Right lung (tissue), 10 donors: ENCODE measurements around the gene SMIM24. TPM values are rescaled to one million over a fixed set of nuclear protein-coding genes. Genes with fewer than 3 reads are reported as not detected.
"Not testable (repeated sequence)": the region's sequence is repeated elsewhere in the genome, so short reads cannot be mapped to it uniquely, and the experiment has no call there.

Source experiments
- DNase-seq, 2 donors: peaks; one replicate each; pipeline ENCODE4 v3.0.0-alpha.2; 2013
- long read RNA-seq, 8 donors: transcript quantifications; one replicate each; lab custom pipeline, GENCODE V29; 2026
- polyA plus RNA-seq, 5 donors: library from polyadenylated mRNA; unstranded; fragments of 120-200 nt; gene quantifications; one replicate each; pipeline versions ENCODE4 v1.2.1 to v1.2.3, GENCODE V29; 2013; ENCODE audit warnings: inconsistent platforms in 1 of 5, low replicate concordance in 1 of 5; ENCODE audit not compliant: insufficient read length in 5 of 5, insufficient read depth in 1 of 5

SMIM24 gene
- polyA plus RNA-seq = 1 to 10 TPM in 3 of 5 donors, under 1 TPM in 2; 0.59 to 3.7 (median 1.1) TPM
- long read RNA-seq, donor 1, partial matches to known transcripts = 0 of 3 reads
- long read RNA-seq, donor 1, other reads (novel, unspliced or antisense) = 0 of 3 reads
- long read RNA-seq, donor 2 = 0 reads
- long read RNA-seq, donor 3, partial matches to known transcripts = 0 of 1 reads
- long read RNA-seq, donor 3, other reads (novel, unspliced or antisense) = 0 of 1 reads
- long read RNA-seq, donor 4, partial matches to known transcripts = 0 of 1 reads
- long read RNA-seq, donor 4, other reads (novel, unspliced or antisense) = 0 of 1 reads
- long read RNA-seq, donor 5, partial matches to known transcripts = 0 of 2 reads
- long read RNA-seq, donor 5, other reads (novel, unspliced or antisense) = 0 of 2 reads
- long read RNA-seq, donor 6, partial matches to known transcripts = 0 of 2 reads
- long read RNA-seq, donor 6, other reads (novel, unspliced or antisense) = 0 of 2 reads
- long read RNA-seq, donor 7 = 0 reads
- long read RNA-seq, donor 8 = 0 reads

DNA sequence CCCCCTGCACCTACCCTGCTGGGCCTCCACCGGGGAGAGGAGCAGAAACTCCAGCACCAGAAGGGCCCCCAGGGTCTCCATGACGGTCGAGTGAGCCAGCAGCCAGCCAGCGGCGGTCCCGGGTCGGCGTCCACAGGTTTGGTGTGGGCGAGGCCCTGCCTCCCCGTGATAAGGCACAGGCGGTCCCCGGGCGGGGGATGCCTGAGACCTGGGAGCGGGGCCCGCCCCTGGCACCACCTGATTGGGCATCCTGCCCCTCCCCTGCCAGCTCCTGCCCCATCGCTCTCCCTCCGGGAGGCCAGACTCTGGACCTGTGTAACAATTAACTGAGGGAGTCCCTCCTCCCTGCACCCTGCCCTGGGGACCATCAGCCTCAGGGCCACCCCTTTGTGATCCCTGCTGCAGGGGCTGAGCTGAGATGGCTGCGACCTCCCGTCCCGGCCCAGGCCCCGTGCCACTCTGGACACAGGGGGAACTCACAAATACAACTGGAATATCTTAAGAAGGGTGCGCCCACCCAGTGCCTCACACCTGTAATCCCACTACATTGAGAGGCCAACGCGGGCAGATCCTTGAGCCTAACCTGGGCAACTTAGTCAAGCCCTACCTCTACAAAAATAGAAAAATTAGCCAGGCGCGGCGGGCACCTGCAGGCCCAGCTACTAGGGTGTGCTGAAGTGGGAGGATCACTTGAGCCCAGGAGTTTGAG, at the start of gene SMIM24:
Gene SMIM24, minus strand, starts transcription at position 143 of the 709 bp plus-strand sequence. Its CDS starts 62 bp downstream, at position 81.
- DNase-seq = no peak

- DNase-seq = not testable (repeated sequence)
These were observed 49.0 kb upstream of the SMIM24 start for GRCh38 chr19:3529299-3529698.

DNA sequence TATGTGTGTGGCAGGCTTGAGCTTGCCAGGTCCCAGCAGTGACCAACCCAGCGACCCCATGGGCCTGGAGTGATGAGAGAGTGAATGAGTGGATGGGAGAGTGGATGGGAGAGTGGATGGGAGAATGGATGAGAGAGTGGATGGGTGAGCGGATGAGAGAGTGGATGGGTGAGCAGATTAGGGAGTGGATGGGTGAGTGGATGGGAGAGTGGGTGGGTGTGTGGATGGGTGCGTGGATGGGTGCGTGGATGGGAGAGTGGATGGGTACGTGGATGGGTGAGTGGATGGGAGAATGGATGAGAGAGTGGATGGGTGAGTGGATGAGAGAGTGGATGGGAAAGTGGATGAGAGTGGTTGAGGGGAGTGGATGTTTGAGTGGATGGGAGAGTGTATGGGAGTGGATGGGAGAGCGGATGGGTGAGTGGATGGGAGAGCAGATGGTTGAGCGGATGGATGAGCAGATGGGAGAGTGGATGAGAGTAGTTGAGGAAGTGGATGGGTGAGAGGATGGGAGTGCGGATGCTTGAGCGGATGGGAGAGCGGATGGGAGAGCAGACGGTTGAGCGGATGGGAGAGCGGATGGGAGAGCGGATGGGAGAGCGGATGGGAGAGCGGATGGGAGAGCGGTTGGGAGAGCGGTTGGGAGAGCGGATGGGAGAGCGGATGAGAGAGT, 48.4 kb upstream of the SMIM24 start:
- DNase-seq = no peak

DNA sequence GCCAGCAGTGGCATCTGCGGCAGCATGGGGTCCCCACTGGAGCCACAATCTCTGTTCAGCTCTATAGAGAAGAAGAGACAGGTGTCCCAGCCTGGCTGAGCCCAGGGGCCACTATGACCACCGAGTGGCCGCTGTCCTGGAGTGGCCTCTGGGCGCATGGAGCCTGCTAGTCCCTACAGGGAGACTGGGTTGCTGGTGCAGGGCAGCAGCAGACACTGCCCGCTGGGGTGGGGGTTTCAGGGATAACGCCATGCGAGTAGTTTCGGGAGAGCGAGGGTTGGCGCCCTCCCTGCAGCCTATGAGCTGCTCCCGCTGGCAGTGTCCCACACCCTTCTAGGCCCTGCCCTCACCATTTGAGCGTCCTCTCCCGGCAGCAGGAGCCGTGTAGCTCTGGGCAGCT, 47.8 kb upstream of the SMIM24 start:
- no peak for DNase-seq

- no peak for DNase-seq
These were observed 47.0 kb upstream of the SMIM24 start for GRCh38 chr19:3527238-3527910.

DNA sequence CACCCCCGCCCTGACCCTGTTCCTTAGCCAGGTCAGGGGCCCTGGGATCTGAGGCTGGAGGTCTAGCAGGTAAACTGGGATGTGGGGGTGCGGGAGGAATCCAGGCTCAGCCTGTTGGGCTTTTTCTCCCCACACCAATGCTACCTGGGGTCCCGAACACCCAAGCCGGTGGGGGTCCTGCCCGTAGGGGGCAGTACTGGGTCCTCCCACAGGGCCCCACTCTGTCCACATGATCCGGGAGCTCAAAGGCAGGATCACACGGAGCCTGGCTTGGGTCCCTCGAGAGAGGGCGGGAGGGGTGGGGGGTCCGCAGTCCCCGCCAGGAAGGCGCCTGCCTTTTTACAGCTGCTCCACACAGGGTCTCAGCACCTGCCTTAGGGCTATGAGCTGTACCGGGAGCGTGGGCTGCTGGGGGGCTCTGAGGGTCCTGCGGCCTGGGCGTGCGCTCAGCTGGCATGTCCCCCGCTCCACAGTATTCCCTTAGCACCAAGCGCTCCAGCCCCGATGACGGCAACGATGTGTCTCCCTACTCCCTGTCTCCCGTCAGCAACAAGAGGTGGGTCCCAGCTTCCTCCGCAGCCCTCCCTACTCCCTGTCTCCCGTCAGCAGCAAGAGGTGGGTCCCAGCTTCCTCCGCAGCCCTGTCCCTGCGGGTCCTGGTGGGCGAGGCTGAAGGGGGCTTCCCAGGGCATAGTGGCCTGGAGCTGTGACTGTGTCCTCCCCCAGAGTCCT, 46.3 kb upstream of the SMIM24 start:
- no peak for DNase-seq

DNA sequence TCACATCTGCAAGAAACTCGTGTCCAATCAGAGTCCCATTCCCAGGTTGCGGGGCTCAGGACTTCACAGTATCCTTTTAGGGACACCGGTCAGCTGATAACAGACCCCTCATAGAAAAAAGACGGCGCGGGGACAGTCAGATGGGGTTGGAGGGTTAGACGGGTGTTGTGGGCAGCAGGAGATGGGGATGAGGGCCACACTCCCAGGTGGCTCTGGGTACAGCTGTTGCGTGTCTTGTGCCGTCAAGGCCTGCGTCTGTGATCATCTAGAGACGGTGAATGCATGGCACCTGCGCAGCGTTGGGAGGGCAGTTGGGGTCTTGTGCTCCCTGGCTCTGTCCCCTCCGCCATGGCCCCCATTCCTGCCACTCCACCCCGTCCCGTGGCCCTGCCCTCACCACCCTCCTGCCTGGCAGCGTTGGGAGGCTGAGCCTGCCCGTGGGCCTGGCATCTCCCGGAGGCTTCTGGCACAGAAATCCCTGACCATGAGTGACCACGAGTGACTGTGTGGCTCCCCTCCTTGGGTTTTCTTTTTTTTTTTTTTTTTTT, 44.7 kb upstream of the SMIM24 start:
- no peak for DNase-seq

DNA sequence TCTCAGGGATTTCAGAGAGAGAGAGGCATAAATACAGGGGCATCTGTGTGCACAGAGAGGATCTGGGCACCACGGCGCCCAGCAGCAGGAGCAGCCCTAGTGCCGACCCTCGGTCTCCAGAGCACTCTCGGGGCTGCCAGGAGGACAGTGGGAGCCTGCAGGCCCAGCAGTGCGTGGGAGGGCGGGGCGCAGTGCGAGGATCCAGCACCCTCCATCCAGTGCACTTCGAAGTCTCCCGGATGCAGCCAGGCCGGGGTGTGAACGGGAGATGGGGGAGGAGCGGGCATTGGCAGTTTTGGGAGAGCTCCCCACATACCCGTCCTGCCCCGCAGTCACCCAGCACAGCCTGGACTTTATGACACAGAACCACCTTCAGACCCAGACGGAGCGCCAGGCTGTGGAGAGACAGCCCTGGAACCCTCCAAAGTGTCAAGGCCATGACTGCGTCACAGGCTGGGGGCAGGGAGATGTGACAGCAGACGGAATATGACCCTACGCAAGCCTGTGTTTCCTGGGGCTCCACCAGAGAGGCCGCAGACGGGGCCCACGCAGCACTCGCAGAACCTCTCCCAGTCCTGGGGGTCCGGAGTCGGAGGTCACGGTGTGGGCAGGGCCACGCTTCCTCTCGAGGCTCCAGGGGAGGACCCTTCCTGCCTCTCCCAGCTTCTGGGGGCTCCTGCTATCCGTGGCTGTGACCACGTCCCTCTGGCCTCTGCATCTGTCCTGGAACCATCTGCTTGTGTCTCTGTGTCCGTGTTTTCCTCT, 43.9 kb upstream of the SMIM24 start:
- DNase-seq = no peak

DNA sequence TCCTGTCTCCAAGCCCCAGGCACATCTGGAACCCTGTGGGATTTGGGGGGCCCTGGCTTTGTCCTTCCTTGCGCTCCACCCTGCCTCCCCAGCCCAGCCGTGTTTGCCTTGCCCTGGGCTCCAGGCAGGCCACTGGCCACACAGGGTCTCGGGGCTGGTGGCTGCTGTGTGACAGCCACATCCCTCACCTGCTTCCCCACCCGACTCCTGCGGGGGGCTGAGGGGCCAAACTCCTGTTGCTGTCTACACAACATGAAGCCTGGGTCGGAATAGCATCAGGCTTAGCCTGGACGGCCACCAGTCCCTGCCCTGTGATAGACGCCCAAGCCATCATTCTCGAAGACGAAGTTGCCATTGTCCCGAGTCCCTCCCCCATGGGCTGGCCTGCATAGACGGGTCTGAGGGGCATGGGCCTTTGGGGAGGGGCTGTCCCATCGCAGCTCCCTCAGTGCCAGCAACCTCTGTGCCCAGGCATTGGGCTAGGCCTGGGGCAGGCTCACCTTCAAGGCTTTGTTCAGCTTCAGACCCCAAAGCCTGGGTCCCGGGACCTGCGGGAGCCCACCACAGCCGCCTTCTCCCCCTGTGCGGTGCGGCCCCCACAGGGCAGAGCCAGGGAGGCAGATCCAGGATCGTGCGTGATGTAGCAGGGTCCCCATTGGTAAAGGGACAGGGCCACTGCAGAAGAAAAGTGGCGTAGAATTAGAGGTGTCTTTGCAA, 43.2 kb upstream of the SMIM24 start:
- no peak for DNase-seq

DNA sequence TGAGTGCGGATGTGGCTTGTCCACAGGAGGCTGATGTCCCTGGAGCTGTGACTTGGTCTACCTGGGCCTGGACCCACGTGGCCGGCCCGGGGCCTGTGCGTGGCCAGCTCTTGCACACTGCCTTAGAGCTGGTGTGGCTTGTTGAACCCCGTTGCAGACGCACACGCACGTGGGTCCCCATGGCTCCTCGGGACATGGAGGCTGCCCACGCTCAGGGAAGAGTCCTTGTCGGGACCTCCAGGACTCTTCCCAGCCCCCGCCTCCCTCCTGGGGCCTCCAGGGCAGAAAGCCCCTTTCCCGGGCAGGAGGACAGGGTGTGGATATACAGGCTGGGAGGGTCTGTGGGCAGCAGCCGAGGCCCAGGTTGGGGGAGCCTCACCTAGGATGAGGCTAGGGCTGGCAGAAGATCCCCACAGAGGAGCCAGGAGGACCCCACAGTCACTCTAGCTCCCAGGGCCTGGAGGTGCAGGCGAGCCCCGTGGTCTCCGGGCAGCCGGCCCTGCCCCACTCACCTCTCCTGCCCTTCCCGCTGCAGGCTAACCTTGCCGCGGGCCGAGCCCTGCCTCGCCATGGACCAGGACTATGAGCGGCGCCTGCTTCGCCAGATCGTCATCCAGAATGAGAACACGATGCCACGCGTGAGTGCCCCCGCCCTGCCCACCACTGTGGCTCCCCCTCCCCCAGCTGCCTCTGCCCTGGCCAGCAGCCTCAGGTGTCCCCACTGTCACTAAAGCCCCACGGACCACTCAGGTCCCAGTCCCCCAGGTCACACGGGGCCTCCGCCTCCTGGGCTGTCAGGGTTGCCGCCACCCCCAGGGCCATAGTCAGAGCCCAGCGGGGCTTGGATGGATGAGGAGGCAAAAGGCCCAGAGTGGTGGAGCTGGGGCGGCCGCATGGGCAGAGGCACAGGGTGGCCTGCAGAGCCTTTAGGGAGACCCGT, 42.4 kb upstream of the SMIM24 start:
- no peak for DNase-seq

DNA sequence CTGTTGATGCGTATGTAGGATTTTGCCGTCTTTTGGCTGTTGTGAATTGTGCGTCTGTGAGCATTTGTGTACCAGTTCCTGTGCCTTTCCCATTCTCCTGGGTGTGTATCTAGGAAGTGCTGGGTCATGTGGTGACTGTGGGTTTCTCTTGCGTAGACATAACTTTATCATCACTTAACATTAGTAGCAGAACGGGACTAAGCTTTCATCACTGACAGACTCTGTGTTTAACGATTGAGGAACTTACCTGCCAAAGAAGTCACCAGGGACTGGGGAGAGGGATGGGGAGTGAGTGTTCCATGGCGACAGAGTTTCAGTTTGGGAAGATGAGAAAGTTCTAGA, 40.8 kb upstream of the SMIM24 start:
- DNase-seq = no peak

DNA sequence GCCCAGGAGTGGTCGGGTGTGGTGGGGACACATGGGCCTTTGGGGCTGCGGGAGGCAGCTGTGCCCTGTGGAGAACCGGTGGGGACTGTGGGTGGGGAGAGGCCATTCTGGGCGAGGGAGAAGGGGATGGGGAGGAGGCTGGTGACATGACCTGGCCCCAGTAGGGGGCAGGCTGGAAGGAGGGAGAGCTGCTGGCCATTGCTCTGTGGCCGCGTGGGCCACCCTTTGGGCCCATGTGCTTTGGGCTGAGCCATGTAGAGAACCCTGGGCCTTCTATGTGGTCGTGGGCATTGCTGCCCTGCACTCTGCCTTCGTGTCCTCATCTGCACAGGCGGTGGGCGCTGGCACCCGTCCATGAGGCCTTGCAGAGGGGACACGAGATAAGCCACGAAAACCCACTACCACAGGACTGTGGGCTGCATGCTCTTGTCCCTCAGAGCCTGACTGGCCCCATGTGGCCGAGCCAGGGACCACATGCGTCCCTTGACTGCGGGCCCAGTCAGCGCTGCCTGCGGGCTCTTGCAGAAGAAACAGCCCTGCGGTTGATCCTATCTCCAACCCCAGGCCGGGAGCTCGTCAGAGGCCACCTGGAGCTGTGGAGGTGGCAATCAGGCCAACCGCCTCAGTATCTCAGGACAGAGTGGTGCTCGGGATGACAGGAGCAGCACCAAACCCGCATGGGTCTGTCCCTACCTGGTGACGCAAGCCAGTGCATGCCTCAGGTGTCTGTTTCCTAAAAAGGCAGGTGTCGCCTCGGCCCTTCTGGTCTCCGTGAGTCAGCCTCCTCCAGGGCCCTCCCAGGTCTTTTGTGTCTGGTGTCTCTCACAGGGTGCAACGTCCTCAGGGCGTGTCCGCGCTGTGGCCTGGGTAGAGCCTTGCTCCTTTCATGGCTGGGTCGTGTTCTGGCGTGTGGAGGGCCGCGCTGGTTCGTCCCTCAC, 40.1 kb upstream of the SMIM24 start:
- no peak for DNase-seq

DNA sequence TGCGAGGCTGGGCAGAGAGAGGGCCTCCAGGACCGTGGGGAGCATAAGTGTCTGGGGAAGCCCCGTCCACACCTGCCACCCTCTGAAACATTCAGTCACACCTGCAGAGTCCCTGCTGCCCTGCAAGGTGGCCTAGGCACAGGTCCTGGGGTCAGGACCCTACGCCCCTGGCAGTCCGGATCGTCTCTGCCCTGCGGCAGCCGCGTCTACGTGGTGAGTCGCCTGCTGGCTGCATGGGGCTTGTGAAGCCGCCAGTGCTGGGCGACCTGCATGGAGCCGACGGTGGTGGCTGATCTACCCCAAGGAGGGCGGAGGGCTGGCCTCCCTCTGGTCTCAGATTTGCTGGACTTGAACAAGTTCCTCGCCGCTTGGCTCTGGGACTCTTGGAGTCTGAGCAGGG, 38.8 kb upstream of the SMIM24 start:
- no peak for DNase-seq

DNA sequence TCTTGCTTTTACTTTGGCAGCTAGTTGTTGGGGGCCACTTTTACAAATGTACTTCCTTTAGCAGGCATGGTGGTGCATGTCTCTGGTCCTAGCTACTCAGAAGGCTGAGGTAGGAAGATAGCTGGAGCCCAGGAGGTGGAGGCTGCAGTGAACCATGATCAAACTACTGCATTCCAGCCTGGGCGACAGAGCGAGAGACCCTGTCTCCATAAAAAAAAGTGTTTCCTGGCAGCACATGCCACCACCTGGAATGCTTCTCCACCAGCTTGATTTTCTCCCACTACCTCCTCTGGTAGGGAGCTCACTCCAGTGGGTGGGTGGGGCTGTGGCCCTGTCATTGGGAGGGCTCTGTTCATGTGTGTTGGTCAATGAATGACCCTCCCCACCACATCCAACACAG, 38.3 kb upstream of the SMIM24 start:
- DNase-seq = no peak

- no peak for DNase-seq
These were observed 37.9 kb upstream of the SMIM24 start for GRCh38 chr19:3518255-3518654.

DNA sequence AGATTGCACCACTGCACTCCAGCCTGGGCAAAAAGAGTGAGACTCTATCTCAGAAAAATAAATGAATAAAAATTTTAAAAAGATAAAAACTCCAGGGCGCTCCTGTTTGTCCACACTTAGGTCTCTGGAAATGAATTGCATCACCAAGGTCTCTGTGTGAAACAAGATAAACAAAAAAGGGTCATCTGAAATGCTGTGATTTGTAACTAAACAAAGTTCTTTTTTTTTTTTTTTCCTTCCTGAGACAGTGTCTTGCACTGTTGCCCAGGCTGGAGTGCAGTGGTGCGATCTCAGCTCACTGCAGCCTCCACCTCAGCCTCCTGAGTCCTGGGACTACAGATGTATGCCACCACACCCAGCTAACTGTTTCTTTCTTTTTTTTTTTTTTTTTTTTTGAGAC, 37.3 kb upstream of the SMIM24 start:
- DNase-seq = no peak

DNA sequence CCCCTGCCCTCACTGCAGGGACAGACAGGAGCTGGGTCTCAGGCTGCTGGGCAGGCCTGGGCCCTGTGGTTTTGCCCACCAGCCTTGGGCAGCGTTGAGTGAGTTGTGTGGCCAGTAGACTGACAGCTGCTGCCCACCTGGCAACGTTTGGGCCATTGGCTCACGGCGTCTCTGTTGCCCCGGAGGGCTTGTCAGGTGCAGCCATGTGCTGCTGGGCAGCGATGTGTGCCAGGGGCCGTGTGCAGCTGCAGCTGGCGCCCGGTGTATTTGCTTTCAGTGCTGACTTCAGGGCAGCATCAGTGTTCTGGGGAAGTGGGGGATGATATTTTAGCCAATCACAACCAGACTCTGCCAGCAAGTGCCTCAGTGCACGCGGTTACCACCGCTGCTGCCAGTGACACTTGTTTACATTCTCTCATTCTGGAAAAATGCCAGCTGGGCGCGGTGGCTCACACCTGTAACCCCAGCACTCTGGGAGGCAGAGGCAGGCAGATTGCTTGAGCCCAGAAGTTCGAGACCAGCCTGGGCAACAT, 36.4 kb upstream of the SMIM24 start:
- no peak for DNase-seq
